Gastrocnemius medialis (tissue), 4 donors: ENCODE measurements around the gene CCNI2.

Source experiments
- CTCF ChIP-seq, 5 experiments: fragments of 450-650 bp in 3 of 5; fragments of 200-600 bp in 2 of 5; sonication (generic) in 2 of 5; IDR thresholded peaks in 4 of 5; conservative IDR thresholded peaks in 1 of 5; 1 replicate in 4 of 5; 2 replicates in 1 of 5; pipeline ENCODE4 v1.5.1; 2016 to 2019; ENCODE audit warnings: antibody characterized with exemption in 5 of 5, mild to moderate bottlenecking in 3 of 5, moderate library complexity in 3 of 5
- POLR2A ChIP-seq, 2 donors: fragments of 450-650 bp; IDR thresholded peaks; one replicate each; pipeline ENCODE4 v1.6.1; 2017; ENCODE audit warnings: antibody characterized with exemption in 2 of 2, mild to moderate bottlenecking in 2 of 2, moderate library complexity in 2 of 2

GRCh38 chr5:132753135-132753987 is 6.1 kb downstream of the CCNI2 start:
- no peak for TF ChIP-seq CTCF (IDR thresholded peaks at IDR 0.05 in 4 of 5, conservative IDR thresholded peaks at IDR 0.05 in 1 of 5)
- no peak for TF ChIP-seq POLR2A (IDR thresholded peaks at IDR 0.05)
